ENCODE data around the gene NUBPL.
"Not testable (repeated sequence)": the region's sequence is repeated elsewhere in the genome, so short reads cannot be mapped to it uniquely, and the experiment has no call there.

Gene NUBPL

GRCh38 chr14:31596342-31597095 lies 35.3 kb downstream of the NUBPL start:
- no peak for TF ChIP-seq ZNF274 (IDR thresholded peaks at IDR 0.05; ENCODE audit: low read depth, low read length)

DNA sequence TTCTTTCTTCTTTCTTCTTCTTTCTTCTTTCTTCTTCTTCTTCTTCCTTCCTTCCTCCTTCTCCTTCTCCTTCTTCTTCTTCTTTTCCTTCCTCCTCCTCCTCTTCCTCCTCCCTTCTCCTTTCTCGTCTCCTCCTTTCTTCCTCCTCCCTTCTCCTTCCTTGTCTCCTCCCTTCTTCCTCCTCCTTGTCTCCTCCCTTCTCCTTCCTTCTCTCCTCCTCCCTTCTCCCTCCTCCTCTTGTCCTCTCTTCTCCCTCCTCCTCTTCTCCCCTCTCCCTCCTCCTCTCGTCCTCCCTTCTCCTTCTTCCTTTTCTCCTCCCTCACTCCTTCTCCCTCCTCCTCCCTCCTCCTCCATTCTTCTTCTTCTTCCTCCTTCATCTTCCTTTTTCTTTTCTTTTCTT lies 44.5 kb downstream of the NUBPL start:
- TF ChIP-seq ZNF274 (IDR thresholded peaks at IDR 0.05; ENCODE audit: low read depth, low read length) = no peak
- no peak overlapping the region for H3K4me3 ChIP-seq (ENCODE audit: low read length)

More at GRCh38 chr14:31596342-31597095, 35.3 kb downstream of the NUBPL start:
- no peak overlapping the region for H3K4me3 ChIP-seq (ENCODE audit: low read length)

- H3K4me3 ChIP-seq (ENCODE audit: low read length) = no peak overlapping the region
- TF ChIP-seq ZNF274 (IDR thresholded peaks at IDR 0.05; ENCODE audit: low read depth, low read length) = no peak
Observed at GRCh38 chr14:31611778-31612433, 50.7 kb downstream of the NUBPL start.

- no peak for TF ChIP-seq ZNF274 (IDR thresholded peaks at IDR 0.05; ENCODE audit: low read depth, low read length)
- H3K4me3 ChIP-seq (ENCODE audit: low read length) = no peak overlapping the region
Observed at GRCh38 chr14:31613188-31613587, 52.0 kb downstream of the NUBPL start.

GRCh38 chr14:31618884-31619283 lies 57.7 kb downstream of the NUBPL start:
- H3K4me3 ChIP-seq (ENCODE audit: low read length) = not testable (repeated sequence)

GRCh38 chr14:31619440-31619839 lies 58.2 kb downstream of the NUBPL start:
- H3K4me3 ChIP-seq (ENCODE audit: low read length) = no peak overlapping the region
- no peak for TF ChIP-seq ZNF274 (IDR thresholded peaks at IDR 0.05; ENCODE audit: low read depth, low read length)

GRCh38 chr14:31620898-31621297 lies 59.7 kb downstream of the NUBPL start:
- not testable (repeated sequence) for H3K4me3 ChIP-seq (ENCODE audit: low read length)

DNA sequence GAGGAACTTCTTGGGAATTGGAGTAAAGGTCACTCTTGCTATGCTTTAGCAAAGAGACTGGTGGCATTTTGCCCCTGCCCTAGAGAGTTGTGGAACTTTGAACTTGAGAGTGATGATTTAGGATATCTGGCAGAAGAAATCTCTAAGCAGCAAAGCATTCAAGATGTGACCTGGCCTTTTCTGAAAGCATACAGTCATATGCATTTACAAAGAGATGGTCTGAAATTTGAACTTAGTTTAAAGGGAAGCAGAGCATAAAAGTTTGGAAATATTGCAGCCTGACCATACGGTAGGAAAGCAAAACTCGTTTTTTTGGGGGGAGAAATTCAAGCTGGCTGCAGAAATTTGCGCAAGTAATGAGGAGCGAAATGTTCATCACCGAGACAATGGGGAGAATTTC lies 60.9 kb downstream of the NUBPL start:
- no peak overlapping the region for H3K4me3 ChIP-seq (ENCODE audit: low read length)
- no peak for TF ChIP-seq ZNF274 (IDR thresholded peaks at IDR 0.05; ENCODE audit: low read depth, low read length)

DNA sequence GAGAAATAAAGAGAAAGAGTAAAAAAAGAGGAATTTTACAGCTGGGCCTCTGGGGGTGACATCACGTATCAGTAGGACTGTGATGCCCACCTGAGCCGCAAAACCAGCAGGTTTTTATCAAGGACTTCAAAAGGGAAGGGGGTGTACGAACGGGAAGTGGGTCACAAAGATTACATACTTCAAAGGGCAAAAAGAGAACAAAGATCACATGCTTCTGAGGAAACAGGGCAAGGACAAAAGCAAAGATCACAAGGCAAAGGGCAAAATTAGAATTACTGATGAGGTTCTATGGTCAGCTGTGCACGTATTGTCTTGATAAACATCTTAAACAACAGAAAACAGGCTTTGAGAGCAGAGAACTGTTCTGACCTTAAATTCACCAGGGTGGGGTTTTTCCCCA lies 91.7 kb downstream of the NUBPL start:
- not testable (repeated sequence) for H3K4me3 ChIP-seq (ENCODE audit: low read length)

DNA sequence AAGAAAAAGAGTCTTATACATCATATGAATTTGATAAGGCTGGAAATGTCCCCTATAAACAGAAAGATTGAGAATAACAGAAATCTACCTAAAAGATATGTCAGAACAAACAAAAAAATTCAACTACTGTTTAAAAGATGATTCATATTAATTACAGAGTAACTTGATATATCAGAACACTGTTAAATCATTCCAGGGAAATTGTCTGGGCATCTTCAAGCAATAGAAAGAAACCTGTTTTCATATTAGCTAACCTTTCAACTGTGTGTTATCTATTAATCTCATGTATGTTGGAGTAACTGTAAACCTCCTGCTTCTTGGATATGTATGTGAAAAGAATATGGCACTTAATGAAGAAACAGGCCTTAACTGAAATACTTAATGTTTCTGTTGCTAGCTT lies 96.7 kb downstream of the NUBPL start:
- H3K4me3 ChIP-seq (ENCODE audit: low read length) = no peak overlapping the region
- TF ChIP-seq ZNF274 (IDR thresholded peaks at IDR 0.05; ENCODE audit: low read depth, low read length) = no peak

GRCh38 chr14:31659278-31659677 lies 98.1 kb downstream of the NUBPL start:
- no peak overlapping the region for H3K4me3 ChIP-seq (ENCODE audit: low read length)
- TF ChIP-seq ZNF274 (IDR thresholded peaks at IDR 0.05; ENCODE audit: low read depth, low read length) = no peak

GRCh38 chr14:31660191-31660590 lies 99.0 kb downstream of the NUBPL start:
- H3K4me3 ChIP-seq (ENCODE audit: low read length) = no peak overlapping the region
- no peak for TF ChIP-seq ZNF274 (IDR thresholded peaks at IDR 0.05; ENCODE audit: low read depth, low read length)

- TF ChIP-seq ZNF274 (IDR thresholded peaks at IDR 0.05; ENCODE audit: low read depth, low read length) = no peak
- no peak overlapping the region for H3K4me3 ChIP-seq (ENCODE audit: low read length)
Observed at GRCh38 chr14:31660728-31661127, 99.5 kb downstream of the NUBPL start.

- H3K4me3 ChIP-seq (ENCODE audit: low read length) = no peak overlapping the region
- no peak for TF ChIP-seq ZNF274 (IDR thresholded peaks at IDR 0.05; ENCODE audit: low read depth, low read length)
Observed at GRCh38 chr14:31668348-31668747, 107.1 kb downstream of the NUBPL start.

- no peak overlapping the region for H3K4me3 ChIP-seq (ENCODE audit: low read length)
- TF ChIP-seq ZNF274 (IDR thresholded peaks at IDR 0.05; ENCODE audit: low read depth, low read length) = no peak
Observed at GRCh38 chr14:31672709-31673108, 111.5 kb downstream of the NUBPL start.

DNA sequence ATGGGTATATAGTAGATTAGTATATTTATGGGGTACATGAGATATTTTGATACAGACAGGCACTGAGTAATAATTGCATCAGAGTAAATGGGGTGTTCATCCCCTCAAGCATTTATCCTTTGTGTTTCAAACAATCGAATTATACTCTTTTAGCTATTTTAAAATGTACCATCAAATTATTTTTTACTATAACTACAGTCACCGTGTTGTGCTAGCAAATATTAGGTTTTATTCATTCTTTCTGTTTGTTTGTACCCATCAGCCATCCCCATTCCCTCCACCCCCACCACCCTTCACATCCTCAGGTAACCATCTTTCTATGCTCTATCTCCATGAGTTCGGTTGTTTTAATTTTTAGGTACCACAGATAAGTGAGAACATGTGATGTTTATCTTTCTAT lies 115.8 kb downstream of the NUBPL start:
- TF ChIP-seq ZNF274 (IDR thresholded peaks at IDR 0.05; ENCODE audit: low read depth, low read length) = no peak
- no peak overlapping the region for H3K4me3 ChIP-seq (ENCODE audit: low read length)

All from GM08714 (cell line).